GM21576 (cell line): ENCODE data around the gene NPY.
A peak's percentile ranks its signal among the peaks of the same experiment; 100 is the strongest.
"Not testable (repeated sequence)": the region's sequence is repeated elsewhere in the genome, so short reads cannot be mapped to it uniquely, and the experiment has no call there.

Experiments
- ATAC-seq: cut with Tn5 transposase; IDR thresholded peaks from one replicate; pipeline ENCODE4 v1.9.1; 2021; ENCODE audit warnings: mild to moderate bottlenecking, moderate library complexity; ENCODE audit not compliant: unreplicated experiment

The NPY gene

GRCh38 chr7:24283897-24284698, at the start of gene NPY:
Gene NPY (plus strand): TSS chr7:24284190. CDS start chr7:24285241, 1,051 bp downstream.
- no peak for ATAC-seq

GRCh38 chr7:24239260-24239659, 44.7 kb upstream of the NPY start:
- ATAC-seq: no peak

- no peak for ATAC-seq
Observed at GRCh38 chr7:24241206-24241605, 42.8 kb upstream of the NPY start.

- no peak for ATAC-seq
Observed at GRCh38 chr7:24244554-24244953, 39.4 kb upstream of the NPY start.

GRCh38 chr7:24245362-24245761, 38.6 kb upstream of the NPY start:
- peak; percentile 92 for ATAC-seq

GRCh38 chr7:24249266-24249665, 34.7 kb upstream of the NPY start:
- no peak for ATAC-seq

- ATAC-seq: no peak
Observed at GRCh38 chr7:24251568-24251967, 32.4 kb upstream of the NPY start.

- ATAC-seq: no peak
Observed at GRCh38 chr7:24255139-24255538, 28.9 kb upstream of the NPY start.

- not testable (repeated sequence) for ATAC-seq
Observed at GRCh38 chr7:24258324-24258723, 25.7 kb upstream of the NPY start.

- no peak for ATAC-seq
Observed at GRCh38 chr7:24271938-24272337, 12.1 kb upstream of the NPY start.

GRCh38 chr7:24279512-24279911, 4.5 kb upstream of the NPY start:
- no peak for ATAC-seq

GRCh38 chr7:24283554-24283896, 465 bp upstream of the NPY start:
- no peak for ATAC-seq

GRCh38 chr7:24284699-24285506, 913 bp downstream of the NPY start:
- ATAC-seq: no peak

- peak; percentile 97 for ATAC-seq
Observed at GRCh38 chr7:24290004-24290641, 6.1 kb downstream of the NPY start.

GRCh38 chr7:24291271-24291670, 7.3 kb downstream of the NPY start:
- no peak for ATAC-seq

- no peak for ATAC-seq
Observed at GRCh38 chr7:24297362-24297761, 13.4 kb downstream of the NPY start.

- ATAC-seq: no peak
Observed at GRCh38 chr7:24298696-24299095, 14.7 kb downstream of the NPY start.

- ATAC-seq: no peak
Observed at GRCh38 chr7:24299192-24299591, 15.2 kb downstream of the NPY start.

- no peak for ATAC-seq
Observed at GRCh38 chr7:24301703-24302102, 17.7 kb downstream of the NPY start.

GRCh38 chr7:24304494-24305095, 20.6 kb downstream of the NPY start:
- no peak for ATAC-seq

GRCh38 chr7:24307326-24307725, 23.3 kb downstream of the NPY start:
- ATAC-seq: no peak
